HepG2 (cell line): Measurements from ENCODE around the gene CCDC148. TPM values are rescaled to one million over a fixed set of nuclear protein-coding genes. Genes with fewer than 3 reads are reported as not detected.
A peak's percentile ranks its signal among the peaks of the same experiment; 100 is the strongest.

ENCODE experiments used
- CREM ChIP-seq, 2 experiments: sonication (generic) in 1 of 2; formaldehyde crosslinking in 1 of 2; IDR thresholded peaks; 2 replicates each; pipeline versions ENCODE4 v1.4.0 to v1.6.1; 2016 to 2020; ENCODE audit warnings: antibody characterized with exemption in 1 of 2, mild to moderate bottlenecking in 1 of 2, missing genetic modification reagents in 1 of 2
- HOMEZ ChIP-seq: IDR thresholded peaks from 2 replicates; pipeline ENCODE4 v1.6.1; 2016; ENCODE audit warnings: low read depth
- KDM4B ChIP-seq: sonication (generic); formaldehyde crosslinking; IDR thresholded peaks from 2 replicates; pipeline ENCODE4 v1.4.0; 2020; ENCODE audit warnings: missing genetic modification reagents
- KLF13 ChIP-seq: sonication (generic); formaldehyde crosslinking; IDR thresholded peaks from 2 replicates; pipeline ENCODE4 v1.4.0; 2020; ENCODE audit warnings: mild to moderate bottlenecking, missing genetic modification reagents
- NFKBIZ ChIP-seq: IDR thresholded peaks from 2 replicates; pipeline ENCODE4 v1.6.1; 2018; ENCODE audit warnings: missing genetic modification reagents, missing compliant biosample characterization
- RXRB ChIP-seq: IDR thresholded peaks from 2 replicates; pipeline ENCODE4 v1.6.1; 2016; ENCODE audit warnings: borderline replicate concordance, missing genetic modification reagents, missing compliant biosample characterization
- SIX4 ChIP-seq: sonication (generic); formaldehyde crosslinking; IDR thresholded peaks from 2 replicates; pipeline ENCODE4 v1.4.0; 2020; ENCODE audit warnings: missing genetic modification reagents
- SP4 ChIP-seq: sonication (generic); formaldehyde crosslinking; IDR thresholded peaks from 2 replicates; pipeline ENCODE4 v1.8.1; 2023; ENCODE audit warnings: mild to moderate bottlenecking, missing genetic modification reagents
- SUZ12 ChIP-seq: fragments of 150-350 bp; IDR thresholded peaks from 2 replicates; pipeline ENCODE4 v1.6.1; 2014; ENCODE audit warnings: low read depth, low read length
- TMF1 ChIP-seq: sonication (generic); formaldehyde crosslinking; IDR thresholded peaks from 2 replicates; pipeline ENCODE4 v1.8.1; 2022; ENCODE audit warnings: low read depth, missing genetic modification reagents
- ZNF101 ChIP-seq: sonication (generic); formaldehyde crosslinking; IDR thresholded peaks from 2 replicates; pipeline ENCODE4 v1.4.0; 2020; ENCODE audit warnings: mild to moderate bottlenecking, low read depth, missing genetic modification reagents, borderline replicate concordance
- ZNF180 ChIP-seq: sonication (generic); formaldehyde crosslinking; IDR thresholded peaks from 2 replicates; pipeline ENCODE4 v1.4.0; 2020; ENCODE audit warnings: low read depth, missing genetic modification reagents, borderline replicate concordance
- ZNF326 ChIP-seq: sonication (generic); formaldehyde crosslinking; IDR thresholded peaks from 2 replicates; pipeline ENCODE4 v1.4.0; 2020; ENCODE audit warnings: missing genetic modification reagents, borderline replicate concordance
- ZNF446 ChIP-seq: sonication (generic); formaldehyde crosslinking; IDR thresholded peaks from 2 replicates; pipeline ENCODE4 v1.5.0; 2020; ENCODE audit warnings: mild to moderate bottlenecking, missing genetic modification reagents
- ZNF484 ChIP-seq: sonication (generic); formaldehyde crosslinking; IDR thresholded peaks from 2 replicates; pipeline ENCODE4 v1.5.1; 2020; ENCODE audit warnings: mild to moderate bottlenecking, low read depth, missing genetic modification reagents, borderline replicate concordance
- ZNF780A ChIP-seq: sonication (generic); formaldehyde crosslinking; IDR thresholded peaks from 2 replicates; pipeline ENCODE4 v1.8.0; 2022; ENCODE audit warnings: mild to moderate bottlenecking, missing genetic modification reagents, moderate library complexity
- polyA plus RNA-seq, 8 experiments: library from polyadenylated mRNA; depleted of rRNA in 3 of 8; stranded (reverse) in 7 of 8; unstranded in 1 of 8; fragments of >200 nt; fragmentation: Illumina TruSeq in 4 of 8; extraction: Trizol in 4 of 8; gene quantifications; 2 replicates each; pipeline versions ENCODE4 v1.2.1 to v1.2.3, GENCODE V29; 2011 to 2016; ENCODE audit warnings: low read depth in 4 of 8, missing spikeins in 1 of 8, mixed read lengths in 1 of 8; ENCODE audit not compliant: insufficient read depth in 1 of 8
- total RNA-seq, 5 experiments: library from RNA; depleted of rRNA; stranded (reverse); fragments of >200 nt; fragmentation: Illumina TruSeq; extraction: Trizol; gene quantifications; 2 replicates each; pipeline ENCODE4 v1.2.3, GENCODE V29; 2016; ENCODE audit warnings: low read depth in 1 of 5
- TF ChIP-seq, protein P1 (sequence below): sonication (generic); formaldehyde crosslinking; conservative IDR thresholded peaks from 2 replicates; pipeline ENCODE4 v1.8.0; 2022; ENCODE audit warnings: missing genetic modification reagents
- TF ChIP-seq, protein P2 (sequence below): IDR thresholded peaks from 2 replicates; pipeline ENCODE4 v1.6.1; 2016
- TF ChIP-seq, protein P3 (sequence below): sonication (generic); formaldehyde crosslinking; IDR thresholded peaks from 2 replicates; pipeline ENCODE4; 2020; ENCODE audit warnings: missing genetic modification reagents, mild to moderate bottlenecking, borderline replicate concordance

CCDC148 gene
- total and polyA plus RNA-seq, 2 of the 13 experiments (the other 11 are each of a cell fraction or from before 2014, with no cell fraction given): 0.30 to 0.49 TPM

GRCh38 chr2:158214431-158214830 is 242.1 kb downstream of the CCDC148 start (continued):
- TF ChIP-seq CREM (IDR thresholded peaks at IDR 0.05) (peak; percentile 26; the same call in 1 of the 2 replicates), CREM (CRISPR knock-in tag; IDR thresholded peaks at IDR 0.05) (no peak), NFKBIZ (CRISPR knock-in tag) (no peak), ZNF326 (CRISPR knock-in tag) (no peak), ZNF780A (no peak), SIX4 (peak; percentile 59; the same call in 1 of the 2 replicates), TMF1 (CRISPR knock-in tag) (no peak), SP4 (CRISPR knock-in tag) (no peak), RXRB (CRISPR knock-in tag) (0 out of 2 replicates have a peak, but pooled peaks have one; percentile 27), ZNF446 (CRISPR knock-in tag) (no peak), ZNF180 (no peak), SUZ12 (no peak), KDM4B (CRISPR knock-in tag) (no peak), KLF13 (no peak), HOMEZ (CRISPR knock-in tag) (peak; percentile 89; the same call in 1 of the 2 replicates), ZNF484 (CRISPR knock-in tag) (no peak), ZNF101 (CRISPR knock-in tag) (no peak)
- TF ChIP-seq, protein P1, sequence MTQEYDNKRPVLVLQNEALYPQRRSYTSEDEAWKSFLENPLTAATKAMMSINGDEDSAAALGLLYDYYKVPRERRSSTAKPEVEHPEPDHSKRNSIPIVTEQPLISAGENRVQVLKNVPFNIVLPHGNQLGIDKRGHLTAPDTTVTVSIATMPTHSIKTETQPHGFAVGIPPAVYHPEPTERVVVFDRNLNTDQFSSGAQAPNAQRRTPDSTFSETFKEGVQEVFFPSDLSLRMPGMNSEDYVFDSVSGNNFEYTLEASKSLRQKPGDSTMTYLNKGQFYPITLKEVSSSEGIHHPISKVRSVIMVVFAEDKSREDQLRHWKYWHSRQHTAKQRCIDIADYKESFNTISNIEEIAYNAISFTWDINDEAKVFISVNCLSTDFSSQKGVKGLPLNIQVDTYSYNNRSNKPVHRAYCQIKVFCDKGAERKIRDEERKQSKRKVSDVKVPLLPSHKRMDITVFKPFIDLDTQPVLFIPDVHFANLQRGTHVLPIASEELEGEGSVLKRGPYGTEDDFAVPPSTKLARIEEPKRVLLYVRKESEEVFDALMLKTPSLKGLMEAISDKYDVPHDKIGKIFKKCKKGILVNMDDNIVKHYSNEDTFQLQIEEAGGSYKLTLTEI (CRISPR knock-in tag): no peak
- TF ChIP-seq, protein P2, sequence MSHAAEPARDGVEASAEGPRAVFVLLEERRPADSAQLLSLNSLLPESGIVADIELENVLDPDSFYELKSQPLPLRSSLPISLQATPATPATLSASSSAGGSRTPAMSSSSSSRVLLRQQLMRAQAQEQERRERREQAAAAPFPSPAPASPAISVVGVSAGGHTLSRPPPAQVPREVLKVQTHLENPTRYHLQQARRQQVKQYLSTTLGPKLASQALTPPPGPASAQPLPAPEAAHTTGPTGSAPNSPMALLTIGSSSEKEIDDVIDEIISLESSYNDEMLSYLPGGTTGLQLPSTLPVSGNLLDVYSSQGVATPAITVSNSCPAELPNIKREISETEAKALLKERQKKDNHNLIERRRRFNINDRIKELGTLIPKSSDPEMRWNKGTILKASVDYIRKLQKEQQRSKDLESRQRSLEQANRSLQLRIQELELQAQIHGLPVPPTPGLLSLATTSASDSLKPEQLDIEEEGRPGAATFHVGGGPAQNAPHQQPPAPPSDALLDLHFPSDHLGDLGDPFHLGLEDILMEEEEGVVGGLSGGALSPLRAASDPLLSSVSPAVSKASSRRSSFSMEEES (CRISPR knock-in tag): no peak
- TF ChIP-seq, protein P3, sequence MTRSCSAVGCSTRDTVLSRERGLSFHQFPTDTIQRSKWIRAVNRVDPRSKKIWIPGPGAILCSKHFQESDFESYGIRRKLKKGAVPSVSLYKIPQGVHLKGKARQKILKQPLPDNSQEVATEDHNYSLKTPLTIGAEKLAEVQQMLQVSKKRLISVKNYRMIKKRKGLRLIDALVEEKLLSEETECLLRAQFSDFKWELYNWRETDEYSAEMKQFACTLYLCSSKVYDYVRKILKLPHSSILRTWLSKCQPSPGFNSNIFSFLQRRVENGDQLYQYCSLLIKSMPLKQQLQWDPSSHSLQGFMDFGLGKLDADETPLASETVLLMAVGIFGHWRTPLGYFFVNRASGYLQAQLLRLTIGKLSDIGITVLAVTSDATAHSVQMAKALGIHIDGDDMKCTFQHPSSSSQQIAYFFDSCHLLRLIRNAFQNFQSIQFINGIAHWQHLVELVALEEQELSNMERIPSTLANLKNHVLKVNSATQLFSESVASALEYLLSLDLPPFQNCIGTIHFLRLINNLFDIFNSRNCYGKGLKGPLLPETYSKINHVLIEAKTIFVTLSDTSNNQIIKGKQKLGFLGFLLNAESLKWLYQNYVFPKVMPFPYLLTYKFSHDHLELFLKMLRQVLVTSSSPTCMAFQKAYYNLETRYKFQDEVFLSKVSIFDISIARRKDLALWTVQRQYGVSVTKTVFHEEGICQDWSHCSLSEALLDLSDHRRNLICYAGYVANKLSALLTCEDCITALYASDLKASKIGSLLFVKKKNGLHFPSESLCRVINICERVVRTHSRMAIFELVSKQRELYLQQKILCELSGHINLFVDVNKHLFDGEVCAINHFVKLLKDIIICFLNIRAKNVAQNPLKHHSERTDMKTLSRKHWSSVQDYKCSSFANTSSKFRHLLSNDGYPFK (CRISPR knock-in tag): no peak
